T-helper 9 cell (primary cell): Measurements from ENCODE around the gene RAN.
"Not testable (repeated sequence)": the region's sequence is repeated elsewhere in the genome, so short reads cannot be mapped to it uniquely, and the experiment has no call there.

ENCODE experiments used
- DNase-seq: peaks from one replicate; pipeline ENCODE4 v3.0.0-alpha.2; 2020

RAN gene

DNA sequence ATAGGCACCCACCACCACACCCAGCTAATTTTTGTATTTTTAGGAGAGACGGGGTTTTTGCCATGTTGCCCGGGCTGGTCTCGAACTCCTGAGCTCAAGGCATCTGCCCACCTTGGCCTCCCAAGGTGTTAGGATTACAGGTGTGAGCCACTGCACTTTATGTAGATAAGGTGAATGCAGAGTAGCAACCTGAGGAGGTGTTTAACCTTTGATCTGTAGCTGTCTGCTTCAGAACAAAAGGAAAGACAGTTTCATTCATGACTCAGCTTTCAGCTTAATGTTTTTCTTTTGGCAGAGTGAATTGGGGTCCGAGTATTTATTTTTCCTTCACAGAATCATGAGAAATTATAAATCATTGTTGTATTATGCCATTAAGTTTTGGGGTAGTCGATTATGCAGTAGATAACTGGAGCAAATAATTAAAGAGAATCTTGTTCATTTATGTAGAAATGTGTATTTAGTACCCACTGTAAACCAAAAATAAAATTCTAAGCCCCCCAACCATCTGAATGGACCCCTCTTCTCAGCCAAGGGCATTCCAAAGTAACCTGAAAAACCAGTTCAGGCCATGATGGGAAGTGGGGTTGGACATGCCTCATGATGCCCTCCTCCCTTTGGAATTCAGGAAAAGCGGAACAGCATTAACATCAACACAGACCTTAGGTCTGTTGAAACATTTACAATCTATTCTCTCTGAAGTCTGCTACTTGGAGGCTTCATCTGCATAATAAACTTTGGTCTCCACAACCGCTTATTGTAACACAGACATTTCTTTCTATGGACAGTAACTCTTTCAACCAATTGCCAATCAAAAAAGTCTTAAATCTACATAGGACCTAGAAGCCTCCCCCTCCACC, 22.1 kb upstream of the RAN start:
- DNase-seq: no peak

DNA sequence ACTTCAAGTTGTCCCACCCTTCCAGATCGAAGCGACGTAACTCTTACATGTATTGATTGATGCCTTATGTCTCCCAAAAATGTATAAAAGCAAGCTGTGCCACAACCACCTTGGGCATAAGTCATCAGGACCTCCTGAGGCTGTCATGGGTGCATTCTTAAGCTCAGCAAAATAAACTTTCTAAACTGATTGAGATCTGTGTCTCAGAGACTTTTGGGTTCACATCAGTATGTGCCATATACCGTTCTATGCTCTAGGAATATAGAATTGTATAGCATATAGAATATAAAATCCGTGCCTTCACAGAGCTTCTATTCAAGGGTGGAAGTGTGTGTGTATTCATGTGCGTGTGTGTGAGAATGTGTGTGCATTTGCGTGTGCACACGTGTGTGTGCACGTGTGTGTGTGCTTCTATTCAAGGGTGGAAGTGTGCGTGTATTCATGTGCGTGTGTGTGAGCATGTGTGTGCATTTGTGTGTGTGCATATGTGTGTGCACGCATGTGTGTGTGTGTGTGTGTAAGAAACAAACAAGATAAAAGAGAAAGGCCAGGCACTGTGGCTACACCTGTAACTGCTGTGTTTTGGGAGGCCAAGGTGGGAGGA, 21.3 kb upstream of the RAN start:
- DNase-seq: no peak

GRCh38 chr12:130856088-130856487, 15.8 kb upstream of the RAN start:
- DNase-seq: no peak

DNA sequence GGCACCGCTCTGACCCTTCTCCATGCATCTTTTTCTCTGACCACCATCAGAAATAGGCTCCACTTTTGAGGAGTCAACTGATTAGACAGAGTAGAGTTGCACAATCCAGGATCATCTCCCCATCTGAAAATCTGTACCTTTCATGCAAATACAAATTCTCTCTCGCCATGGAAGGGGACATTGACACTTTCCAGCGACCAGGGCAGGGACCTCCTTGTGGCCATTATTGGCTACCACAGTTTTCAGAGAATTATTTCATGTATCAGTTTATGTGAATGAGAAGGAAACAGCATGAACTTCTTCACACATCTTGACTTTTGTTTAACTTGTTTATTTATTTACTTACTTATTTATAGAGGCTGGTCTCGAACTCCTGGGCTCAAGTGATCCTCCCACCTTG, 13.8 kb upstream of the RAN start:
- DNase-seq: no peak

DNA sequence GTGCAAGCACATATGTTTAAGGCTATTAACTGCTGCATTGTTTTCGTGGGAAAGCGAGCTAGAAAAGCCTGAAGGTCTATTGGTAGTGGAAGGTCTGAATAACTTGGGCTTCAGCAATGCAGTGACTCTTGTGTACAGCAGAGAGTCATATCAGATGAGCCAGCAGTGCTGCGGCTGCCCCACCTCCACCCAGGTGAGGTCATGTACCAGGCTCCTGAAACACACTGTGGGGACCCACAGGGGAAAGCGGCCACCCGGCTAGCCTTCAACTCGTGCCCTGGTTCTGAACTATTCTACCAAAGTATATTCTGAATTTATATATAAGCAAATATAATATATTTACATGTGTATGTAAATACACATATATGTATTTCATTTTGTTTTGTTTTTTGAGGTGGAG, 12.7 kb upstream of the RAN start:
- no peak for DNase-seq

GRCh38 chr12:130860311-130860710, 11.6 kb upstream of the RAN start:
- no peak for DNase-seq

DNA sequence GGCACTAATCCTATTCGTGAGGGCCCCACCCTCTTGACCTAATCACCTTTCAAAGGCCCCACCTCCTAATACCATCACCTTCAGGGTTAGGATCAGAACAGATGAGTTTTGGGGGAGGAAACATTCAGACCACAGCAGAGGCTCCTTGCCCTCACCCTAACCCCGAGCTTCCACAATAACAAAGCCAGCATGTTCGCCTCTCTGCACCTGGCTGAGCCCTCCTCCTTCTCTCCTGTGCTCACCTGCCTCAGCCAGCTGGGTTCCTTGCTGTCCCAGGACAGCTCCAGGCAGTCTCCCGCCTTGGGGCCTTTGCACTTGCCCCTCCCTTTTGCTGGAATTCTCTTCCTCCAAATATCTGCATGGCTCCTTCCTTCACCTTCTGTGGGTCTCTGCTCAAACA, 9.7 kb upstream of the RAN start:
- DNase-seq: no peak

- DNase-seq: not testable (repeated sequence)
Measured at GRCh38 chr12:130862771-130863170, 9.1 kb upstream of the RAN start.

- no peak for DNase-seq
Measured at GRCh38 chr12:130863298-130863697, 8.6 kb upstream of the RAN start.

DNA sequence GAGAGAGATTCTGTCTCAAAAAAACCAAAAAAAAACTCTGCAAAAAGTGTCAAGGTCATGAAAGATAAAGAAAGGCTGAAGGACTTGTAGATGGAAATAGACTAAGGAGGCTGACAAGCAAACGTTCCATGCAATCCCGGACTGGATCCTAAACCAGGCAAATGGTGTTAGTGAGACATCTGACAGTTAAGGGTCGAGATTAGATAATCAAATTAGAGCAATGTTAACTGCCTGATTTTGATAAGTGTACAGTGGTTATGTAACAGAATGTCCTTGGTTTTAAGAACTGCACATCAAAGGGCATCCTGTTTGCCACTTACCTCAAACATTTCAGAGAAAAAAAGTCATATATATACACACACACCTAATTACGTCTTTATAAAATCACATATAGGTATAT, 3.5 kb upstream of the RAN start:
- no peak for DNase-seq

- DNase-seq: peak; percentile 40
Measured at GRCh38 chr12:130870442-130871285, 1.2 kb upstream of the RAN start.

GRCh38 chr12:130872179-130873096, 572 bp downstream of the RAN start:
- DNase-seq: peak; percentile 38

- no peak for DNase-seq
Measured at GRCh38 chr12:130873106-130873795, 1.4 kb downstream of the RAN start.

DNA sequence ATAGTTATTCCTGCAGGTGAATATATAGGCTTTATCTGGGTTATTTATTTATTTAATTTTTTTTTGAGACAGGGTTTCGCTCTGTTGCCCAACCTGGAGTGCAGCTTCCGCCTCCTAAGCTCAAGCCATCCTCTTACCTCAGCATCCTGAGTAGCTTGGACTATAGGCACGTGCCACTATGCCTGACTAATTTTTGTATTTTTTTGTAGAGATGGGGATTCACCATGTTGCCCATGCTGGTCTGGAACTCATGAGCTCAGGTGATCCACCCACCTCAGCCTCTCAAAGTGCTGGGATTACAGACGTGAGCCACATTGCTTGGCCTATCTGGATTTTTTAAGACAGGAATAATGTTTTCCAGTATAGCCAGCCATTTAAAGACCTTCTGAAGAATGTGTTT, 2.0 kb downstream of the RAN start:
- no peak for DNase-seq

DNA sequence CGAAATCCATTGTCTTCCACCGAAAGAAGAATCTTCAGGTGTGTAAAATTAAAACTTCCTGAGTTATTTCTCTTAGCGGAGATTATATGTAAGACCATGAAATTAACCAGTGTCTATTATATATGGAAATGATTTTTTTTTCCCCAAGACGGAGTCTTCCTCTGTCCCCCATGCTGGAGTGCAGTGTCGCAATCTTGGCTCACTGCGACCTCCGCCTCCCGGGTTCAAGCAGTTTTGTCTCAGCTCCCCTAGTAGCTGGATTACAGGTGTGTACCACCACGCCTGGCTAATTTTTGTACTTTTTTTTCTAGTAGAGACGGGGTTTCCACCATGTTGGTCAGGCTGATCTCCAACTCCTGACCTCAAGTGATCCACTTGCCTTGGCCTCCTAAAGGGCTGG, 2.8 kb downstream of the RAN start:
- no peak for DNase-seq

GRCh38 chr12:130875193-130875592, 3.3 kb downstream of the RAN start:
- DNase-seq: no peak

DNA sequence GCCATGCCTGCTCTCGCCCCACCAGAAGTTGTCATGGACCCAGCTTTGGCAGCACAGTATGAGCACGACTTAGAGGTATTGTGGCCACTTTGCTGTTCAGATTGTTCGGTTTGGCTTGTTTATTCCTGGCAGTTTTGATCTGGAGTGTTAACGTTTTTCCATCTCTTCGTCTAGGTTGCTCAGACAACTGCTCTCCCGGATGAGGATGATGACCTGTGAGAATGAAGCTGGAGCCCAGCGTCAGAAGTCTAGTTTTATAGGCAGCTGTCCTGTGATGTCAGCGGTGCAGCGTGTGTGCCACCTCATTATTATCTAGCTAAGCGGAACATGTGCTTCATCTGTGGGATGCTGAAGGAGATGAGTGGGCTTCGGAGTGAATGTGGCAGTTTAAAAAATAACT, 3.8 kb downstream of the RAN start:
- DNase-seq: not testable (repeated sequence)

DNA sequence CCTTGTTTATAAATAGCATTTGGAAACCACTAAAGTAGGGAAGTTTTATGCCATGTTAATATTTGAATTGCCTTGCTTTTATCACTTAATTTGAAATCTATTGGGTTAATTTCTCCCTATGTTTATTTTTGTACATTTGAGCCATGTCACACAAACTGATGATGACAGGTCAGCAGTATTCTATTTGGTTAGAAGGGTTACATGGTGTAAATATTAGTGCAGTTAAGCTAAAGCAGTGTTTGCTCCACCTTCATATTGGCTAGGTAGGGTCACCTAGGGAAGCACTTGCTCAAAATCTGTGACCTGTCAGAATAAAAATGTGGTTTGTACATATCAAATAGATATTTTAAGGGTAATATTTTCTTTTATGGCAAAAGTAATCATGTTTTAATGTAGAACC, 4.4 kb downstream of the RAN start:
- DNase-seq: no peak

GRCh38 chr12:130876758-130877157, 4.9 kb downstream of the RAN start:
- no peak for DNase-seq

GRCh38 chr12:130877333-130877732, 5.5 kb downstream of the RAN start:
- DNase-seq: no peak

- DNase-seq: no peak
Measured at GRCh38 chr12:130878193-130879185, 6.6 kb downstream of the RAN start.
